Measurements from ENCODE around the gene FETUB.

The FETUB gene

DNA sequence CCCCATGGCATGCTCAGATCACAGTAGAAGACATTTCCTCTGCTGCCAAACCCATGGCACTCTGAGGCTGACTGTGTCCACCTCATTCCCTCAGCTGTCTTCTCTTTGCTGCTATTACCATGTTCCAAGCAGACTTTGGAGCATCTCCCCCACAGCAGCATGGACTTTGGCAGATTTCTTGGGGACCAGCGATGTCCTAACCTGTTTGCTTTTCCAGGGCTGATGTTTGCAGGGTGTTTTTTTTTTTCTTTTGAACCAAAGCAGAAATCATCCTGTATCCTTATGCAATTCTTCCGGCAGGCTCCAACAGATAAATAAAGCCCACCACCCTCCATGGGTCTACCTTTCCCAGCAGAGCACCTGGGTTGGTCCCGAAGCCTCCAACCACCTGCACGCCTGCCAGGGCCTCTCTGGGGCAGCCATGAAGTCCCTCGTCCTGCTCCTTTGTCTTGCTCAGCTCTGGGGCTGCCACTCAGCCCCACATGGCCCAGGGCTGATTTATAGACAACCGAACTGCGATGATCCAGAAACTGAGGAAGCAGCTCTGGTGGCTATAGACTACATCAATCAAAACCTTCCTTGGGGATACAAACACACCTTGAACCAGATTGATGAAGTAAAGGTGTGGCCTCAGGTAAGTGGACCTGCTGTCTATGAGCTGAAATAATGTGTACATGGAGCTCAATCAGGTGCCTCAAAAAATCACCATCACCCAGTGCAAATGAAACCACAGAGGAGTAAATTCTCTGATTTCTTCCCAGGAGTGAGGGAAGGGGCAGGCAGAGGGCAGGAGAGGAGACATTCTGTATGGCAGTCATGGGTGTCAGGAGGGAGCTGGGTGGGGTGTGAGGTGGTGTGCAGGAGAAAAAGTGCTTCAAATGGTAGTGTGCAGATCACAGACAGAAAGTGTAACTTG lies 27.2 kb upstream of the FETUB start, which contains the start of gene AHSG:
TSS of gene AHSG (plus strand) at position 340 of the 916 bp plus-strand sequence. CDS start at position 422, 82 bp downstream.
- DNase-seq: no peak
- in situ Hi-C loops (cut with MboI; ENCODE audit: low pct_unique_long_range_greater_than_20kb, low sequenced_read_pairs): no loop called here

DNA sequence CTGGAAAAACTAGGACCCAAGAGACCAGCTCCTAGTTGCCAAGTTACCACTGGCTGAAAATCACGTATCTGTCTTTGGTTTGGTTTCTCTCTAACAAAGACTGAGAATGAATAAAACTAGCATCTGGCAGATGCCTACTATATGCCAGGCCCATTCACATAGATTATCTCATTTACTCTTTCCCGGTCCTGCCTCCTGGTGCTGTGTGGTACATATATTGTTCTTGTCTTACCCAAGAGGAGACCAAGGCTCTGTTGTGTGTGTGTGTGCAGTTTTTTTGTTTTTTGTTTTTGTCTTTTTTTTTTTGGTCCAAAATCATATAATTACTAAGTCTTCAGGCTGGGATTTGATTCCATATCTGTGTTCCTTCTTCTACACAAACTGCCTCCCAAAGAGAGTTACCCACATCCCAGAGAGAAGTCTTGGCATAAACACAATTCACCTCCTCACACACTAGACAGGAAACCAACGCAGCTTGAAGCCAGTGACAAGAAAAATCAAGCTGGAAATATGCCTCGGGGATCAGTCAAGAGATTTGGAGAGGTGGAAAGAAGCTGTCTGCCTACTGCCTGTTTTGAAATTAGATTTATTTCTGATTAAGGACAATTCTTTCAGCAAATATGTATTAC lies 26.4 kb upstream of the FETUB start:
- no peak for DNase-seq
- in situ Hi-C loops (cut with MboI; ENCODE audit: low pct_unique_long_range_greater_than_20kb, low sequenced_read_pairs): no loop called here

DNA sequence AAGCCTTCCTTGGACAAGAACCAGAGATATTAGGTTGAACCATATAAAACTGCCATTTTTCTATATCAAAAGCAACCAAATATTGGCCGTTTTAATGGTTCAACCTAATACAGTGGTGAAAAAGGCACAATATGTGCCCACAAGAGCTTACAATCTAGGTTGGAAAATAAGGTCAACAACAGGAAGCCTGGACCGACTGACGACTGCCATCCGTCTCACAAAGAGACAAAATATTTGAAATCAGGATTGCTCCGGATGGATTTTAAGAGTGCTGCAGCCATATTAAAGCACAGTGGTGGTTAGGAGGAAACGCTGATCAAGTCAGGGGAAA lies 26.0 kb upstream of the FETUB start:
- in situ Hi-C loops (cut with MboI; ENCODE audit: low pct_unique_long_range_greater_than_20kb, low sequenced_read_pairs): no loop called here
- peak; percentile 5 for DNase-seq

DNA sequence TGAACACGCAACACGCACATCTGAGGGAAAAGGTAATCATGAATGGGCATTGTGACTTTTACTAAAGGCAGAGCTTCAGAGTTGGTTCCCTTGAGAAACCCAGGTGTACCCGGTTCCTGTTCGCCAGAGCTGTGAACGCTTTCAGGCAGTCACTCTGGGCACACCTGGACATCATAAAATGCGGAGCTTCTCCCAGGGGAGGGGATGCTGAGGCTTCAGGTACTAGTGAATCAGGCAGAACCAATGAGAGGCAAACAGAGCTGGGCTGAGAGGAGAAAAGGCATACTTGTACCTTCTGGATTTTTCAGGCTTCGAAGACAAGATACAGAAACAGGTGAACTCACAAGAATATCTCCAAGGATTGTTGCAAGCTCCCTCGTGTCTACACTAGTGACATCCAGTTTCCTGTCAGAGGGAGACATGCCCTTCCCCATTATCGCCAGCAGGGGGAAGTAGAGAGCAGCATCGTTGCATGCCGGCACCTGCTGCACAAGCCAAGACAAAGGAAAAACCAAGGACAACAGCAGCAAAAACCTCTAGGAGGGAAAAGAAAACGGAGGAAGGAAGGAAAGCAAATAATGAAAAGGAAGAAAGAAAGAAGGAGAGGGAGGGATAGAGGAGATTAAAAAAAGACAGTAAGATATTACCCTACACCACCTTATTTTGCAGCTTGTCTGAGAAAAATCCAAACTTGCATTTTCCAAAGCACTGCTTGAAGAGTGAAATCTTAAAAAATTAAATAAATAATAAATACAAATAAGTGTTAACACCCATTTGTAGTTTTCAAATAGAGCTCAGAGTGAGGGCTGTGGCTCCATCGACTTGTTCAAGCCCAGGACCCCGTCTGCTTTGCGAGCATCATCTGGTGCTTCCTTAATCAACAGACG lies 25.4 kb upstream of the FETUB start:
- in situ Hi-C loops (cut with MboI; ENCODE audit: low pct_unique_long_range_greater_than_20kb, low sequenced_read_pairs): no loop called here
- peak; percentile 82 for DNase-seq

DNA sequence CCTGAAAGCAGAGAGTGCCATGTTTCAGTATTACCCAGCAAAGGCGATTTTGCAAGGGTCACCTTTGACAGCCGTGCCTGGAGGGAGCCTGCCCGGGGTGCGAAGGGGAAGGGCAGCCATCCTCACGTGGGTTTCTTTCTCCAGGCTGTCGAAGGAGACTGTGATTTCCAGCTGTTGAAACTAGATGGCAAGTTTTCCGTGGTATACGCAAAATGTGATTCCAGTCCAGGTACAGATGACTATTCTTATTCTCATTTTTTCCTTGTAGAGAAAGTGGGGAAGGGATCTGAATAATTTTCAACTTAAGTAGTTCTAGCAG lies 23.9 kb upstream of the FETUB start:
- DNase-seq: no peak
- in situ Hi-C loops (cut with MboI; ENCODE audit: low pct_unique_long_range_greater_than_20kb, low sequenced_read_pairs): no loop called here

DNA sequence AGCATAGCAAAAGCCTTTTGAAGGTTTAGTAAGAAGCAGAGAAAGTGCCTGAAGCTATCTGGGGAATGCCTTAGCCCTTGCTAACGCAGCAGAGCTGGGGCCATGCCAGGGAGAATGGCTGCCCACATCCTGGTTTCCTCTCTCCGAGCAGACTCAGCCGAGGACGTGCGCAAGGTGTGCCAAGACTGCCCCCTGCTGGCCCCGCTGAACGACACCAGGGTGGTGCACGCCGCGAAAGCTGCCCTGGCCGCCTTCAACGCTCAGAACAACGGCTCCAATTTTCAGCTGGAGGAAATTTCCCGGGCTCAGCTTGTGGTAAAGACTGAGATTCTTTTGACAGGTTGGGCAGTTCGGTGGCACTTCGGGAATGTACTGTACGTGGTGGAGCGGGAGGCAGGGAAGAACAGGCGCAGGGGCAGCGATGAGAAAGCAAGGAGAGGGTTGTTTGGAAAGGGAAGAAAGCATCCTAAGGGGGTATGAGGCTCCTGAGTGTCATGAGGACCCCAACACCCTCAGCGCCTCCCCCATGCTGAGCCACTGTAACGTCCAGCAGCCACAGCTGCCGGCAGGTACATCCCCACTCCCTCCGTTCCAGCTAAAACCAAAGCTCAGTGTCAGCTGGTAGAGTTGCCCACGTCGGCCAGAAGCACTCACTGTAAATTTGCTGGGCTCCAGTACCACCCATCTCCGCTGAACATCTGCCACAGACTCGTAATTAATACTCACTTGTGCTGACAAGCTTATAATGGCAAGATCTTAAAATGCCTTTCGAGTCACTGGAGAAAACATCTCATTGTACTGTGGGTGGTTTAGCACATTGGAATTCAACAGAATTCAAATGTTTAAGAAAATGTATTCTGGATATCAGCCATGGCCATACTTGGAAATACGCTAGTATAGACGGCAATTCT lies 22.9 kb upstream of the FETUB start:
- peak; percentile 87 for DNase-seq
- in situ Hi-C loops (cut with MboI; ENCODE audit: low pct_unique_long_range_greater_than_20kb, low sequenced_read_pairs): no loop called here

DNA sequence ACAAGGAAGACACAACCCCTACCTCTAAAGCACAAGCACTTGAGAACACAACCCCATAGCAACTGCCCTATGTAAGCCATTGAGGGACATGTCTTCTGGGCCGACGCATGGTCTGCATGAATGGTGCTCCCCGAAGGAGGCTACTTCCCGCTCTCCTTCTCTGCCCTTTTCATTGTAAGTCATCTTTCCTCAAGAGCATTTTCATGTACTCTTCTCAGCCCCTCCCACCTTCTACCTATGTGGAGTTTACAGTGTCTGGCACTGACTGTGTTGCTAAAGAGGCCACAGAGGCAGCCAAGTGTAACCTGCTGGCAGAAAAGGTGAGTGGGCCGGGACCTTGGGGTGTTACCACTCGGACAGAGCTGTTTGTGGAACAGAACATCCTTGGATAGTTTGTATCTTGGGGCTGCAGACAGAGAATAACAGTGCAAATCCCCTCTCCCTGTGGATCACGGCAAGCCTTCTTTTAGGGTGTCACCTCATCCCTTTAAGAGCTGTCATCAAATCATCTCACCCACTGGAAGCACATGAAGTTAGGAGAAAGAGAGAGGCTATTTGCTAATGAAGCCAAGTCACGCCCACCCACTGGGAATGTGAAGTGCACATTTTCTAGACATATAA lies 21.8 kb upstream of the FETUB start:
- in situ Hi-C loops (cut with MboI; ENCODE audit: low pct_unique_long_range_greater_than_20kb, low sequenced_read_pairs): no loop called here
- no peak for DNase-seq

DNA sequence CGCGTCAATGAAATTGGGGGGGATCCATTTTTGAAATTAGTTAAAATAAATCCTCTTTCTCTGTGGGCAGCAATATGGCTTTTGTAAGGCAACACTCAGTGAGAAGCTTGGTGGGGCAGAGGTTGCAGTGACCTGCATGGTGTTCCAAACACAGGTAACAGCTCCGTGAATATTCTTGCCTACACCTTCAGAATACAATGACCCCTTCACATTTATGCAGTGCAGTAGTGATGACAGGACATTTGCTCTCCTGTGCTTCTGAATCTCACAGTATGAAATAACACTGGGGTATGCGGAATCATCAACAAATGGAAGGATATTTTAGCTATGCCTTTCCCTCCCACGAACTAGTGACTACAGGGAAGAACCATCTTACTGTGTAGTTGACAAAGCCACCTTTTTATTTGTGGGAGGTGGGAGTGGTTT lies 20.4 kb upstream of the FETUB start:
- in situ Hi-C loops (cut with MboI; ENCODE audit: low pct_unique_long_range_greater_than_20kb, low sequenced_read_pairs): no loop called here

DNA sequence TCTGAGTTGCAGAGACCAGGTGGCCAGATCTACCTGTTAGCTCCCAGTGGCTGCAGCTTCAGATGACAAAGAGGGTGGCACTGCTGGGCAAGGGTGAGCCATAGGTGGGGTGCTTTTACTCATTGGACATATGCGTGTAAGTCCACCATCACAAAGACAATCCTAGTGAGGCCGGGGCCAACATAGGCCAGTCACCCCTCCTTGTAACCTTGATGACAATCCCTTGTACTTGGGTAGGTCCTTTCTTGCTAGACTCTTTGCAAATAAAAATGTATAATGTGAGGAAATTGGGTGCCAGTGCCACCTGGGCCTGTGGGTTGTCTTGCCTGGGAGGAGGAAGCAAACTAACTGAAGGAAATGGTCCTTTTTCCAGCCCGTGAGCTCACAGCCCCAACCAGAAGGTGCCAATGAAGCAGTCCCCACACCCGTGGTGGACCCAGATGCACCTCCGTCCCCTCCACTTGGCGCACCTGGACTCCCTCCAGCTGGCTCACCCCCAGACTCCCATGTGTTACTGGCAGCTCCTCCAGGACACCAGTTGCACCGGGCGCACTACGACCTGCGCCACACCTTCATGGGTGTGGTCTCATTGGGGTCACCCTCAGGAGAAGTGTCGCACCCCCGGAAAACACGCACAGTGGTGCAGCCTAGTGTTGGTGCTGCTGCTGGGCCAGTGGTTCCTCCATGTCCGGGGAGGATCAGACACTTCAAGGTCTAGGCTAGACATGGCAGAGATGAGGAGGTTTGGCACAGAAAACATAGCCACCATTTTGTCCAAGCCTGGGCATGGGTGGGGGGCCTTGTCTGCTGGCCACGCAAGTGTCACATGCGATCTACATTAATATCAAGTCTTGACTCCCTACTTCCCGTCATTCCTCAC lies 19.7 kb upstream of the FETUB start:
- DNase-seq: no peak
- in situ Hi-C loops (cut with MboI; ENCODE audit: low pct_unique_long_range_greater_than_20kb, low sequenced_read_pairs): no loop called here

More for the DNA sequence above, 20.4 kb upstream of the FETUB start:
- no peak for DNase-seq

DNA sequence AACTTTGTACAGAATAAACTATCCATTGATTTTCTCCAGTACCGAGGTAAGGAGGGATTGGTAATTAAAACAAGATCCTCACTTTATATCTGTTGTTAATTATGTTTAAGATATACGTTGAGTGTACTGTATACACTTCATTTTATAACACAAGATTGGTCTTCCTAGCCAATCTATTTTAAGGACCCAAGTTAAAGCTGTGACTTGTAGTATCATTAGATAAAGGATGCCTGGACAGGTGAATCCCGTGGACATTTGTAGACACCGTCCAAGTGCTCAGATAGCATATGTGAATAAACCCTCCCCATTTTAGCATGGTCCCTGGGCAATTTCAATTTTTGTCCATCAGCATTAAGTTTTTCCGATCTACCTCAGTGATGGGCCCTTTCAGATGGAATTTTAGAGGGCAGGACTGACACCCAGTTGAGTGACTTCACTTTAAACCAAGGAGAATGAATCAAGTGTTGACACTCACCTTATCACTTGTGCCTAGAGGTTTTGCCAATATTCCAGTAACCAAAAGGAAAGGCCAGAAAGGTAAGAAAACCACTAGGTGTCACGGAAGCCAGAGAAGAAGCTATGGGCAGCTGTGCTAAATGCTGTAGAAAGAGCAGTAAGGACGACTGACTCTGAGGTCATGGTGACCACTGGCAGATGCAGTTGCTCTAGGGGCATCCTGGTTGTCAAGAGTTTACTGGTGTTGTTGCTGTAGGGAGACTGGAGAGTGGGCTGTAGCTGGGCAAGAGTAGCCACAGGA lies 18.1 kb upstream of the FETUB start:
- in situ Hi-C loops (cut with MboI; ENCODE audit: low pct_unique_long_range_greater_than_20kb, low sequenced_read_pairs): no loop called here

DNA sequence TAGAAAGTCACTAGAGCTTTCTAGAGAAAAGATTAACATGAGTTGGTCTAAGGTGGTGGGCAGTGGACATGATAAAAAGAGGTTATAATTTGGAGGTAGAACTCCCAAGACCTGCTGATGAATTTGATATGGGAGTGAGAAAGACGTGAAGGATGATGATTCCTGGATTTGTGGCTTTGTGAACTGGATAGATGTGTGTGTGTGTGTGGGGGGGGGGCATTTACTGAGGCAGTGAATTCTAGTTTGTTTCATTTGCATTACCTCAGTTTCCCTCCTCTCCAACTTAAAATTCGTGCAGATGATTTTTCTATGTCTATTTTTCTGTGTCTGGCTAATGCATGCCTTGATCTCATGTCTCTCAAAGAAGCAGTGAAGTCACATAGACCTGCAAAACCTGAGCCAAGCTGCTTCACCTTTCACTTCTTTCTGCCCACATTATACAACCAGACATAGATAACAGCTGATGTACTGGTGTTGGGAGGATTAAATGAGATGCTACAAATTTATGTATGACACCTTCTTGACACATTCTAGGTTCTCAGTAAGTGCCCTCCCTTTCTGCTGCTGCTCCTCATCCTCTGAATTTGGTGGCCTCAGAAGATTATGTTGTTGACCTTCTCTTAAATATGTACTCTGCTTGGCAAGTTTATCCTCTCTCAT lies 17.4 kb upstream of the FETUB start:
- in situ Hi-C loops (cut with MboI; ENCODE audit: low pct_unique_long_range_greater_than_20kb, low sequenced_read_pairs): no loop called here
- no peak for DNase-seq

More for the DNA sequence above, 18.1 kb upstream of the FETUB start:
- no peak for DNase-seq

DNA sequence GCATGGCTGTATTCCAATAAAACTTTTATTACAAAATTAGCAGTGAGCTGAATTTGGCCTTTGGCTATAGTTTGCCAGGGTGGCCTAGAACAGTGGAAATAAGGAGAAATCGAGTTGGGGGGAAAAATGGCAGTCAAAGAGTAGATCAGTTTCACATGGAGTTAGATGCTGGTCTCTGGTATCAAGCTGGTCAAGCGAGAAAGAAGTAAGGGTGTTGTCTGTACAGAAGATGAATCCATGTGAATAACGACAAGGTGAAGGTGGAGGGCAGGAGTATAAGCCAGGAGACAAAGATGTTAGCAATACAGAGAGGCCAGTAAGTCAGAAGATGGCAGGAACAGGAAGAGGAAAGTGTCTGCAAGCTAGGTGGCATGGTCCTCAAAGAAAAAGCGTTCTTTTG lies 15.6 kb upstream of the FETUB start:
- no peak for DNase-seq
- in situ Hi-C loops (cut with MboI; ENCODE audit: low pct_unique_long_range_greater_than_20kb, low sequenced_read_pairs): no loop called here

DNA sequence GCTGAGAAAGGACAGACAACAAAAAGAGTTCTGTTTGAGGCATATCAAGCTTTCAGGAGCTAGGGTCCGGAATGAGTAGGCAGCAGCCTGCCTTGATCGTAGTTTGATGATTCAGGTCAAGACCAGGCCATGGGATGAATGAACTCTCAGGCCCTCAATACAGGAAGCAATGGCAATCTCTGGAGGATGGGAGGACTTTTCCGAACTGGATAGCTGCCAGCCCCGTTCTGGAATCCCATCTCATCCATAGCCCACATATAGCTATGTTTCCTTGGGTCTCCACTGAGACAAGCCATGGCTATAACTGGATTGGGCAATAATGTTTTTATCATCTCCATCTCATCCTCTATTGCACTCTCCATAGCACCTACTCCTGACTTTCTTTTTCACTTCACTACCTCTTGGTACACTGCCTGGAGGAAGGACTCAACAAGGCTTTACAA lies 14.6 kb upstream of the FETUB start:
- in situ Hi-C loops (cut with MboI; ENCODE audit: low pct_unique_long_range_greater_than_20kb, low sequenced_read_pairs): no loop called here
- no peak for DNase-seq

DNA sequence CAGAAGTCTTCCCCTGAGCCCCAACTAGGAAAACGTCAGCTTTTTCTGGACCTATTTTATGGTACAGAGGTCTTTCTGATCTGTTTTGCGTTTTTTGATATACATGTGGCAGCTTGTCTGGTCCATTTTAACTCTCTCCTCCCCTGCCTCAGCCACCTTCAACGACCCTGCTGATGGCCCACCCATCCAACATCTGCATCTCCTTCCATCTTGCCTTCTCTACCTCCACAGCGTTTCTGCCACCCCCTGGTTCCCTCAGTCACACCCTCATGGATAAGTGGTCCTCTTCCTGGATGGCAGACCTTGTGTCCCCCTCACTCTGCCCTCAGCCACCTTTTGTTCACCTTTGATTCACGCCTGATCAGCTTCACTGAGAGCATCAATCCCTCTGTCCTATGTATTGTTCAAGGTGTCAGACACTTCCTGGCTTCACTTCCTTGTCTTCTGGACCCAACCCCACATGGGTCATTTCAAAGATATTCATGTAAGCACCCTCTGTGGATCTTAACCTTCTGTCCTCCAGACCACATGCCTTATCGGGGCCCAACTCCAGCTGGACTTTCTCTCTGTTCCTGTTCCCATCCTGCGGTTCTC lies 13.8 kb upstream of the FETUB start:
- no peak for DNase-seq
- in situ Hi-C loops (cut with MboI; ENCODE audit: low pct_unique_long_range_greater_than_20kb, low sequenced_read_pairs): no loop called here

DNA sequence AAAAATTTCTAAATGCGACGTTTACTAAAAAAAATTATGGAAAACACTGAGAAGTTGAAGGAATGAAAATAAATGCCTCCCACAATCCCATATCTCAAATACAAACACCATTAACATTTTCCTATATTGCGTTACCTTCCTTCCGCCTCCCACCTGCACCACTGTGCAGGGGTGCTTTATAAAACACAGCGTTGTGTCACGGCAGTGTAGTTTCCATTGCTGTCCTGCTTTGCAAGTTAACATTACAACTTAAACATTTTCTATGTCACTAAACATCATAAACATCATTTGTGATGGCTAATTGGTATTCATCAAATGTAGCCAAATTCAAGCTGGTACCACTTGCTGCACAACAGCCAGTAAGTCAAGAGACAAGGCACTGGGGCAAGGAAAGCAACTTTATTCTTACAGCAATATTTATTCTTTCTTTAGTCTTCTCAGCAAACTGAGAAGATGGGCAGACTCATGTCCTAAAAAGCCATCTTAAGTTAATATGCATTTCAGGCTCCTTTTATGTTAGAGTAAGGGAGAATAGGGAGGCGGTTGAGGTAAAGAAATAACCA lies 12.3 kb upstream of the FETUB start:
- in situ Hi-C loops (cut with MboI; ENCODE audit: low pct_unique_long_range_greater_than_20kb, low sequenced_read_pairs): no loop called here
- DNase-seq: no peak

DNA sequence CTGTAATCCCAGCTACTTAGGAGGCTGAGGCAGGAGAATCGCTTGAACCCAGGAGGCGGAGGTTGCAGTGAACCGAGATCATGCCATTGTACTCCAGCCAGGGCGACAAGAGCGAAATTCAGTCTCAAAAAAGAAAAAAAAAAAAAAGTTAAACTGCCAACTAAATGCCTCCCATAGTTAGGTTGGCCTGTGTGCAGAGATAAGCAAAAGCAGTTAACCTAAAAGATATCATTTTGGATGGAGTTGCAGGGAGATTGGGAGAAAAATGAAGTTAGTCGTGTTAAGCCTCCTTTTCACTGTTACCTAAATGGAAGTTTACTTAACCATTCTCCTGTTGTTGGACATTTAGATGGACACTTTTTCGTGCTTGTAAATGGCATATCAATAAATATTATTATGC lies 11.4 kb upstream of the FETUB start:
- in situ Hi-C loops (cut with MboI; ENCODE audit: low pct_unique_long_range_greater_than_20kb, low sequenced_read_pairs): no loop called here
- no peak for DNase-seq

Data from KBM-7 (cell line).